Measurements from ENCODE around the gene NHLH1.

Gene NHLH1

GRCh38 chr1:160419838-160420169, 52.9 kb downstream of the NHLH1 start:
- Histone ChIP-seq H3K27me3 (ENCODE audit: control insufficient read depth in 2 of 2, insufficient read depth in 2 of 2, low read length in 2 of 2) (no peaks in the 10 kb centered on the region), H3K4me1 (ENCODE audit: control insufficient read depth in 2 of 2, insufficient read depth in 2 of 2, low read length in 2 of 2) (no peaks in the 10 kb centered on the region), H3K9me3 (ENCODE audit: control insufficient read depth in 2 of 2, low read length in 2 of 2) (no peaks in the 10 kb centered on the region), H3K36me3 (ENCODE audit: control insufficient read depth in 2 of 2, insufficient read depth in 2 of 2, low read length in 2 of 2) (peaks cover 2 to 9% of the 10 kb centered on the region in 2 donors), H3K27ac (ENCODE audit: low read depth in 2 of 2, low read length in 2 of 2) (no peak overlapping the region), H3K9ac (ENCODE audit: low read depth in 1 of 2, low read length in 2 of 2) (no peak overlapping the region), H3K4me3 (ENCODE audit: low read length in 2 of 2) (no peak overlapping the region)

- no peaks in the 10 kb centered on the region for H3K27me3 ChIP-seq (ENCODE audit: control insufficient read depth in 2 of 2, insufficient read depth in 2 of 2, low read length in 2 of 2)
- no peak overlapping the region for H3K27ac ChIP-seq (ENCODE audit: low read depth in 2 of 2, low read length in 2 of 2)
- no peaks in the 10 kb centered on the region for H3K4me1 ChIP-seq (ENCODE audit: control insufficient read depth in 2 of 2, insufficient read depth in 2 of 2, low read length in 2 of 2)
- peaks cover 2 to 13% of the 10 kb centered on the region in 2 donors for H3K36me3 ChIP-seq (ENCODE audit: control insufficient read depth in 2 of 2, insufficient read depth in 2 of 2, low read length in 2 of 2)
- H3K9ac ChIP-seq (ENCODE audit: low read depth in 1 of 2, low read length in 2 of 2), result no peak overlapping the region
- H3K4me3 ChIP-seq (ENCODE audit: low read length in 2 of 2), result no peak overlapping the region
- no peaks in the 10 kb centered on the region for H3K9me3 ChIP-seq (ENCODE audit: control insufficient read depth in 2 of 2, low read length in 2 of 2)
Observed at GRCh38 chr1:160420881-160421842, 54.3 kb downstream of the NHLH1 start.

- no peak overlapping the region for H3K9ac ChIP-seq (ENCODE audit: low read depth in 1 of 2, low read length in 2 of 2)
- H3K27me3 ChIP-seq (ENCODE audit: control insufficient read depth in 2 of 2, insufficient read depth in 2 of 2, low read length in 2 of 2), result no peaks in the 10 kb centered on the region
- H3K4me3 ChIP-seq (ENCODE audit: low read length in 2 of 2), result no peak overlapping the region
- H3K27ac ChIP-seq (ENCODE audit: low read depth in 2 of 2, low read length in 2 of 2), result no peak overlapping the region
- no peaks in the 10 kb centered on the region for H3K9me3 ChIP-seq (ENCODE audit: control insufficient read depth in 2 of 2, low read length in 2 of 2)
- no peaks in the 10 kb centered on the region for H3K4me1 ChIP-seq (ENCODE audit: control insufficient read depth in 2 of 2, insufficient read depth in 2 of 2, low read length in 2 of 2)
- peaks cover 2 to 16% of the 10 kb centered on the region in 2 donors for H3K36me3 ChIP-seq (ENCODE audit: control insufficient read depth in 2 of 2, insufficient read depth in 2 of 2, low read length in 2 of 2)
Observed at GRCh38 chr1:160421881-160422280, 55.0 kb downstream of the NHLH1 start.

Measured in mucosa of rectum (tissue), 2 donors.